OCI-LY1 (cell line): ENCODE data around the gene ZSWIM4.

Source experiments
- H2AFZ ChIP-seq: fragments of 200-600 bp; sonication (generic), shearing (Covaris generic); 2 replicates; pipeline ENCODE4 v1.6.0; 2014; ENCODE audit warnings: antibody characterized with exemption, mild to moderate bottlenecking, low read length
- H3F3A ChIP-seq: fragments of 200-600 bp; sonication (generic), shearing (Covaris generic); 2 replicates; pipeline ENCODE4 v1.6.0; 2014; ENCODE audit warnings: mild to moderate bottlenecking, antibody characterized with exemption, low read length, moderate library complexity; ENCODE audit not compliant: insufficient read depth
- H3K27ac ChIP-seq: fragments of 200-600 bp; sonication (generic); 2 replicates; pipeline ENCODE4 v1.5.1; 2014; ENCODE audit warnings: low read length, mixed run types, mild to moderate bottlenecking, low read depth; ENCODE audit not compliant: poor library complexity, severe bottlenecking
- H3K27me3 ChIP-seq: fragments of 200-600 bp; sonication (generic); 2 replicates; pipeline ENCODE4 v1.6.0; 2014; ENCODE audit warnings: antibody characterized with exemption, mild to moderate bottlenecking, low read length, moderate library complexity; ENCODE audit not compliant: insufficient read depth
- H3K36me3 ChIP-seq: fragments of 200-600 bp; sonication (generic); 2 replicates; pipeline ENCODE4 v1.6.1; 2014; ENCODE audit warnings: mild to moderate bottlenecking, antibody characterized with exemption, low read length, moderate library complexity, mixed read lengths; ENCODE audit not compliant: insufficient read depth
- H3K4me1 ChIP-seq: fragments of 200-600 bp; sonication (generic); 2 replicates; pipeline ENCODE4 v1.5.1; 2014; ENCODE audit warnings: mild to moderate bottlenecking, low read length, moderate library complexity; ENCODE audit not compliant: insufficient read depth, severe bottlenecking
- H3K4me2 ChIP-seq: fragments of 200-600 bp; sonication (generic), shearing (Covaris generic); 2 replicates; pipeline ENCODE4 v1.6.1; 2014; ENCODE audit warnings: low read length
- H3K4me3 ChIP-seq: fragments of 200-600 bp; sonication (generic); 2 replicates; pipeline ENCODE4 v1.5.1; 2014; ENCODE audit warnings: low read length, low read depth, mild to moderate bottlenecking, mixed read lengths; ENCODE audit not compliant: poor library complexity, severe bottlenecking
- H3K79me2 ChIP-seq: fragments of 200-600 bp; shearing (Covaris generic); 2 replicates; pipeline ENCODE4 v1.6.1; 2016; ENCODE audit warnings: mixed run types, low read length, mixed read lengths; ENCODE audit not compliant: insufficient read depth
- H3K9ac ChIP-seq: fragments of 200-600 bp; sonication (generic), shearing (Covaris generic); 2 replicates; pipeline ENCODE4 v1.6.1; 2014; ENCODE audit warnings: mild to moderate bottlenecking, low read length, mixed read lengths
- H3K9me2 ChIP-seq: fragments of 200-600 bp; sonication (generic), shearing (Covaris generic); 2 replicates; pipeline ENCODE4 v1.6.1; 2014; ENCODE audit warnings: low read depth, mild to moderate bottlenecking, low read length, mixed read lengths
- H3K9me3 ChIP-seq: fragments of 200-600 bp; shearing (Covaris generic); 2 replicates; pipeline ENCODE4 v1.6.1; 2014; ENCODE audit warnings: low read length, mixed read lengths
- H4K20me1 ChIP-seq: fragments of 200-600 bp; sonication (generic), shearing (Covaris generic); 2 replicates; pipeline ENCODE4 v1.6.0; 2016; ENCODE audit warnings: mild to moderate bottlenecking, low read length; ENCODE audit not compliant: insufficient read depth
- EZH2 ChIP-seq: fragments of 200-600 bp; sonication (generic), shearing (Covaris generic); IDR thresholded peaks from 2 replicates; pipeline ENCODE4 v1.8.0; 2017; ENCODE audit warnings: borderline replicate concordance, mixed run types, mild to moderate bottlenecking, antibody characterized with exemption, low read length, moderate library complexity, mixed read lengths
- TF ChIP-seq, protein P1 (sequence below): fragments of 200-600 bp; sonication (generic), shearing (Covaris generic); IDR thresholded peaks from 2 replicates; pipeline ENCODE4 v1.5.1; 2017; ENCODE audit warnings: mild to moderate bottlenecking, antibody characterized with exemption, low read length, moderate library complexity, mixed read lengths

ZSWIM4 gene

DNA sequence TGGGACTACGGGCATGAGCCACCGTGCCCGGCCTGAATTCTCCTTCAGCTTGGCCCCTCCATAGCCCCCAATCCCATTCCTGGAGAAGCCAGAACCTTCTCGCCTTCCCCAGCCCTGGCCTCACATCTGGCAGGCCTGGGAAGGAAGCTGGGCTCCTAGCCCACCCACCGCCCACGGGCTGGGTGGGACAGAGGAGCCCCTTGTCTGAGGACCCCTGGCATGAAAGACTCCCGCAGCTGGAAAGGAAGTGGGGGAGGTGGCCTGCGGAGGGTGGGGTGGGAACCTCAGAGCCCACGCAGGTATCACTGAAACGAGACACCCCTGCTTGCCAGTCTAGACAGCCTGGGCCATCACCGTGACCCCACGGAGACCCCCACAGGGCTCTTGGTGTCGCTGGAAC lies 74.0 kb downstream of the ZSWIM4 start:
- H2AFZ ChIP-seq: no peak overlapping the region
- no peaks in the 10 kb centered on the region for H3K9me2 ChIP-seq
- H3K79me2 ChIP-seq: no peaks in the 10 kb centered on the region
- no peaks in the 10 kb centered on the region for H3K36me3 ChIP-seq
- no peak overlapping the region for H3K4me2 ChIP-seq
- no peaks in the 10 kb centered on the region for H4K20me1 ChIP-seq
- H3K4me3 ChIP-seq: no peak overlapping the region
- no peak overlapping the region for H3K27ac ChIP-seq
- TF ChIP-seq, protein P1, sequence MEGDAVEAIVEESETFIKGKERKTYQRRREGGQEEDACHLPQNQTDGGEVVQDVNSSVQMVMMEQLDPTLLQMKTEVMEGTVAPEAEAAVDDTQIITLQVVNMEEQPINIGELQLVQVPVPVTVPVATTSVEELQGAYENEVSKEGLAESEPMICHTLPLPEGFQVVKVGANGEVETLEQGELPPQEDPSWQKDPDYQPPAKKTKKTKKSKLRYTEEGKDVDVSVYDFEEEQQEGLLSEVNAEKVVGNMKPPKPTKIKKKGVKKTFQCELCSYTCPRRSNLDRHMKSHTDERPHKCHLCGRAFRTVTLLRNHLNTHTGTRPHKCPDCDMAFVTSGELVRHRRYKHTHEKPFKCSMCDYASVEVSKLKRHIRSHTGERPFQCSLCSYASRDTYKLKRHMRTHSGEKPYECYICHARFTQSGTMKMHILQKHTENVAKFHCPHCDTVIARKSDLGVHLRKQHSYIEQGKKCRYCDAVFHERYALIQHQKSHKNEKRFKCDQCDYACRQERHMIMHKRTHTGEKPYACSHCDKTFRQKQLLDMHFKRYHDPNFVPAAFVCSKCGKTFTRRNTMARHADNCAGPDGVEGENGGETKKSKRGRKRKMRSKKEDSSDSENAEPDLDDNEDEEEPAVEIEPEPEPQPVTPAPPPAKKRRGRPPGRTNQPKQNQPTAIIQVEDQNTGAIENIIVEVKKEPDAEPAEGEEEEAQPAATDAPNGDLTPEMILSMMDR: no peak
- TF ChIP-seq EZH2: no peak
- no peaks in the 10 kb centered on the region for H3K9me3 ChIP-seq
- H3K4me1 ChIP-seq: no peaks in the 10 kb centered on the region
- H3K9ac ChIP-seq: no peak overlapping the region
- H3F3A ChIP-seq: no peaks in the 10 kb centered on the region
- H3K27me3 ChIP-seq: peaks cover 10% of the 10 kb centered on the region; the same call in 1 of the 2 replicates

DNA sequence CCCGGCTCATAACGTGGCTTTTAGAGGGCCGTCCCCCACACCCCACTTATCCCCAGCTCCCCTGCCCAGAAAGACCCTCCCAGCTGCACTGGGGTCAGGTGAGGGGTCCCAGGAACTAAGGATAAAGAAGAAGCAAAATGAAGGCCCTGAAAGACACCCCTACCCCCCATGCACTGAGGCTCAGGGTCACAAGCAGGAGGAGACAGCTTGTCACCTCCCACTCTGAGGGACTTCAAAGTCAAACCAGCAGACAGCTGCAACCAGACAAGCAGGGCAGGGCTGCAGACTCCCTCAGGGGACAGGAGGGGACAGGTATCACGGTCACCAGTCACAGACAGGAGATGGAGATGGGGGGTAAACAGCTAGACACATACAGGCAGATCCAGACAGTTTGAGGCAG lies 75.6 kb downstream of the ZSWIM4 start:
- Histone ChIP-seq H3K4me1 (no peaks in the 10 kb centered on the region), H3K36me3 (no peaks in the 10 kb centered on the region), H4K20me1 (no peaks in the 10 kb centered on the region), H3K9ac (no peak overlapping the region), H3K9me2 (no peaks in the 10 kb centered on the region), H3F3A (no peaks in the 10 kb centered on the region), H2AFZ (no peak overlapping the region), H3K27ac (no peak overlapping the region), H3K27me3 (peaks cover 11% of the 10 kb centered on the region; the same call in 1 of the 2 replicates), H3K79me2 (no peaks in the 10 kb centered on the region), H3K4me3 (no peak overlapping the region), H3K9me3 (no peaks in the 10 kb centered on the region), H3K4me2 (no peak overlapping the region)
- TF ChIP-seq, protein P1: no peak
- no peak for TF ChIP-seq EZH2

DNA sequence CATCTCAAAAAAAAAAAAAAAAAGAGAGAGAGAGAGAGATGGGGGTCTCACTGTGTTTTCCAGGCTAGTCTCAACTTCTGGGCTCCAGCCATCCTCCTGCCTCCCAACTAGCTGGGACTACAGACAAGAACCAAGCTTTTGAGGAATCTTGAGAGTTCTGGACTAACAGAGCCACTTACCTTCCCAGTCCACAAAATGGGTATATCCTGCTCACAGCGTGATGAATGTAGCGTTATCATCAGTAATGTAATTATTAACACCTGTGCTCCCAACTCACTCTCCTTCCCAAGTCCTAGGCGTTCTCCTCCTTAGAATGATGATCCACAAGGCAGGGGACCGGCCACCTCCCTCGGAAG lies 77.1 kb downstream of the ZSWIM4 start:
- no peaks in the 10 kb centered on the region for H3K9me3 ChIP-seq
- H3K4me3 ChIP-seq: peak overlapping the region; percentile 53
- H3K27me3 ChIP-seq: peaks cover 11% of the 10 kb centered on the region; the same call in 1 of the 2 replicates
- H3K9me2 ChIP-seq: no peaks in the 10 kb centered on the region
- H3K79me2 ChIP-seq: no peaks in the 10 kb centered on the region
- peak overlapping the region; percentile 64 for H3K4me2 ChIP-seq
- TF ChIP-seq, protein P1: no peak
- TF ChIP-seq EZH2: no peak
- no peaks in the 10 kb centered on the region for H3F3A ChIP-seq
- no peaks in the 10 kb centered on the region for H3K36me3 ChIP-seq
- no peak overlapping the region for H2AFZ ChIP-seq
- H3K4me1 ChIP-seq: no peaks in the 10 kb centered on the region
- no peak overlapping the region; the same call in 1 of the 2 replicates for H3K9ac ChIP-seq
- no peaks in the 10 kb centered on the region for H4K20me1 ChIP-seq
- H3K27ac ChIP-seq: no peak overlapping the region
